GM12864 (cell line): ENCODE data around the gene ATL1.
A peak's percentile ranks its signal among the peaks of the same experiment; 100 is the strongest.

Source experiments
- DNase-seq: peaks from one replicate; pipeline ENCODE4 v3.0.0-alpha.2; 2011; ENCODE audit warnings: low read depth
- H3K4me3 ChIP-seq: 2 replicates; pipeline ENCODE4 v1.5.1; 2011; ENCODE audit warnings: mild to moderate bottlenecking, low read depth, low read length, control low read depth
- CTCF ChIP-seq: IDR thresholded peaks from 2 replicates; pipeline ENCODE4 v1.5.1; 2011; ENCODE audit warnings: low read depth, mild to moderate bottlenecking, moderate library complexity, low read length, control low read depth, inconsistent platforms; ENCODE audit errors: missing control alignments

ATL1 gene

GRCh38 chr14:50633954-50634353 lies 74.0 kb downstream of the ATL1 start:
- no peak for DNase-seq
- TF ChIP-seq CTCF: no peak
- H3K4me3 ChIP-seq: no peak overlapping the region

- no peak for TF ChIP-seq CTCF
- no peak overlapping the region for H3K4me3 ChIP-seq
- no peak for DNase-seq
Observed at GRCh38 chr14:50635141-50635540, 75.2 kb downstream of the ATL1 start.

- TF ChIP-seq CTCF: no peak
- peak overlapping the region; percentile 0; the same call in 1 of the 2 replicates for H3K4me3 ChIP-seq
- peak; percentile 68 for DNase-seq
Observed at GRCh38 chr14:50647282-50647681, 87.3 kb downstream of the ATL1 start.

GRCh38 chr14:50647753-50648152 lies 87.8 kb downstream of the ATL1 start:
- no peak overlapping the region; the same call in 1 of the 2 replicates for H3K4me3 ChIP-seq
- no peak for DNase-seq

GRCh38 chr14:50649691-50650090 lies 89.7 kb downstream of the ATL1 start:
- H3K4me3 ChIP-seq: no peak overlapping the region
- no peak for DNase-seq
- TF ChIP-seq CTCF: no peak

More at GRCh38 chr14:50647753-50648152, 87.8 kb downstream of the ATL1 start:
- no peak for TF ChIP-seq CTCF

GRCh38 chr14:50656776-50657175 lies 96.8 kb downstream of the ATL1 start:
- no peak overlapping the region for H3K4me3 ChIP-seq

More at GRCh38 chr14:50656776-50657175, 96.8 kb downstream of the ATL1 start:
- no peak for TF ChIP-seq CTCF
- DNase-seq: no peak
